HL-60 (cell line): ENCODE results near the gene CHPF2.

Experiments used
- DNase-seq, 2 experiments: peaks; one replicate each; pipeline ENCODE4 v3.0.0-alpha.2; 2010 to 2020; ENCODE audit warnings: low read depth in 1 of 2, low spot score in 1 of 2
- H3K27ac ChIP-seq: fragments of 250-450 bp; sonication (Bioruptor Pico); replicated peaks from 2 replicates; pipeline ENCODE4 v1.5.1; 2020; ENCODE audit warnings: mild to moderate bottlenecking, moderate library complexity
- H3K27me3 ChIP-seq: fragments of 250-450 bp; sonication (Bioruptor Pico); 2 replicates; pipeline ENCODE4 v1.5.1; 2021; ENCODE audit warnings: mild to moderate bottlenecking, moderate library complexity; ENCODE audit not compliant: insufficient read depth, poor library complexity, severe bottlenecking
- H3K4me3 ChIP-seq: replicated peaks from 2 replicates; pipeline ENCODE4 v1.5.1; 2011; ENCODE audit warnings: mild to moderate bottlenecking, control low read depth, low read length; ENCODE audit not compliant: insufficient read depth
- CTCF ChIP-seq: IDR thresholded peaks from one replicate; pipeline ENCODE4 v1.5.1; 2011; ENCODE audit warnings: low read length, control low read depth, inconsistent platforms; ENCODE audit not compliant: insufficient read depth
- GABPA ChIP-seq: IDR thresholded peaks from 2 replicates; pipeline ENCODE4 v1.6.1; 2012; ENCODE audit warnings: low read depth
- POLR2AphosphoS5 ChIP-seq: IDR thresholded peaks from 2 replicates; pipeline ENCODE4 v1.6.1; 2012; ENCODE audit warnings: low read depth
- REST ChIP-seq: IDR thresholded peaks from 2 replicates; pipeline ENCODE4 v1.6.1; 2012; ENCODE audit warnings: low read depth; ENCODE audit not compliant: insufficient replicate concordance
- SPI1 ChIP-seq: IDR thresholded peaks from 2 replicates; pipeline ENCODE4 v1.6.1; 2012; ENCODE audit warnings: low read depth, mild to moderate bottlenecking, borderline replicate concordance

CHPF2 gene

GRCh38 chr7:151252561-151252835 lies 20.2 kb downstream of the CHPF2 start:
- DNase-seq, result no peak
- no peak overlapping the region for H3K4me3 ChIP-seq
- H3K27ac ChIP-seq, result no peak overlapping the region
- no peak for TF ChIP-seq SPI1
- peaks cover 45% of the 10 kb centered on the region for H3K27me3 ChIP-seq

GRCh38 chr7:151252961-151253711 lies 20.9 kb downstream of the CHPF2 start:
- no peak for DNase-seq
- no peak for TF ChIP-seq CTCF
- TF ChIP-seq POLR2AphosphoS5, result no peak
- no peak for TF ChIP-seq SPI1
- TF ChIP-seq GABPA, result no peak
- TF ChIP-seq REST, result no peak
- H3K4me3 ChIP-seq, result no peak overlapping the region
- H3K27ac ChIP-seq, result no peak overlapping the region
- H3K27me3 ChIP-seq, result peaks cover 39% of the 10 kb centered on the region

- Histone ChIP-seq H3K27me3 (peaks cover 36% of the 10 kb centered on the region), H3K27ac (no peak overlapping the region), H3K4me3 (no peak overlapping the region)
- DNase-seq, result no peak
- no peak for TF ChIP-seq GABPA
- no peak for TF ChIP-seq POLR2AphosphoS5
- TF ChIP-seq SPI1, result no peak
- no peak for TF ChIP-seq REST
- TF ChIP-seq CTCF, result no peak
Observed at GRCh38 chr7:151254316-151254715, 22.0 kb downstream of the CHPF2 start.

GRCh38 chr7:151254851-151255250 lies 22.6 kb downstream of the CHPF2 start:
- Histone ChIP-seq H3K4me3 (no peak overlapping the region), H3K27ac (no peak overlapping the region), H3K27me3 (peaks cover 32% of the 10 kb centered on the region)
- DNase-seq, result no peak
- TF ChIP-seq POLR2AphosphoS5, result no peak

GRCh38 chr7:151255390-151255789 lies 23.1 kb downstream of the CHPF2 start:
- DNase-seq, result no peak
- Histone ChIP-seq H3K27ac (no peak overlapping the region), H3K4me3 (no peak overlapping the region), H3K27me3 (peaks cover 27% of the 10 kb centered on the region)
- no peak for TF ChIP-seq POLR2AphosphoS5
- no peak for TF ChIP-seq REST
